OCI-LY7 (cell line): Measurements from ENCODE around the gene SIN3B. TPM values are rescaled to one million over a fixed set of nuclear protein-coding genes. Genes with fewer than 3 reads are reported as not detected.
A peak's percentile ranks its signal among the peaks of the same experiment; 100 is the strongest.

ENCODE experiments used
- BruUV-seq: library from RNA; stranded (reverse); fragments of 400-500 nt; replicated peaks from 2 replicates; lab custom pipeline; 2021; lab: Mats Ljungman, UMichigan
- CTCF ChIA-PET: fragments of 300-600 bp; sonication (Branson Sonifier 250); formaldehyde crosslinking; loops from one replicate; lab custom pipeline; 2022; ENCODE audit warnings: antibody characterized with exemption; ENCODE audit not compliant: unreplicated experiment; lab: Charles Lee
- POLR2A ChIA-PET: fragments of 300-600 bp; sonication (Branson Sonifier 250); formaldehyde crosslinking; loops from one replicate; lab custom pipeline; 2022; ENCODE audit warnings: antibody characterized with exemption; lab: Charles Lee
- DNase-seq: peaks from one replicate; pipeline ENCODE4 v3.0.0-alpha.2; 2015; ENCODE audit warnings: low spot score
- H2AFZ ChIP-seq: fragments of 200-600 bp; sonication (generic), shearing (Covaris generic); 2 replicates; pipeline ENCODE4 v1.6.1; 2014; ENCODE audit warnings: mild to moderate bottlenecking, antibody characterized with exemption, low read length, moderate library complexity
- H3K27ac ChIP-seq: fragments of 200-600 bp; sonication (generic); 2 replicates; pipeline ENCODE4 v1.5.1; 2014; ENCODE audit warnings: mixed run types, low read depth, mild to moderate bottlenecking, moderate library complexity, low read length, inconsistent platforms; ENCODE audit not compliant: poor library complexity, severe bottlenecking
- H3K36me3 ChIP-seq: fragments of 200-600 bp; sonication (generic); 2 replicates; pipeline ENCODE4 v1.6.1; 2014; ENCODE audit warnings: mild to moderate bottlenecking, antibody characterized with exemption, low read length, moderate library complexity, mixed read lengths; ENCODE audit not compliant: insufficient read depth
- H3K4me1 ChIP-seq: fragments of 200-600 bp; sonication (generic); 2 replicates; pipeline ENCODE4 v1.5.1; 2014; ENCODE audit warnings: mild to moderate bottlenecking, low read length; ENCODE audit not compliant: insufficient read depth, poor library complexity, severe bottlenecking
- H3K4me2 ChIP-seq: fragments of 200-600 bp; sonication (generic); 2 replicates; pipeline ENCODE4 v1.6.1; 2014; ENCODE audit warnings: mild to moderate bottlenecking, low read length
- H3K4me3 ChIP-seq: fragments of 200-600 bp; sonication (generic); 2 replicates; pipeline ENCODE4 v1.5.1; 2014; ENCODE audit warnings: mild to moderate bottlenecking, low read depth, low read length; ENCODE audit not compliant: poor library complexity, severe bottlenecking
- H3K79me2 ChIP-seq: fragments of 200-600 bp; sonication (generic); 2 replicates; pipeline ENCODE4 v1.6.1; 2016; ENCODE audit warnings: low read depth, mild to moderate bottlenecking, low read length, moderate library complexity, mixed read lengths; ENCODE audit not compliant: insufficient read depth
- H3K9me2 ChIP-seq: fragments of 200-600 bp; sonication (generic); 2 replicates; pipeline ENCODE4 v1.6.1; 2016; ENCODE audit warnings: mild to moderate bottlenecking, low read length, mixed read lengths; ENCODE audit not compliant: insufficient read depth
- H3K9me3 ChIP-seq: fragments of 200-600 bp; sonication (generic); 2 replicates; pipeline ENCODE4 v1.6.1; 2014; ENCODE audit warnings: mild to moderate bottlenecking, mixed run types, low read length, mixed read lengths
- H4K20me1 ChIP-seq: fragments of 200-600 bp; sonication (generic); 2 replicates; pipeline ENCODE4 v1.6.1; 2014; ENCODE audit warnings: mild to moderate bottlenecking, antibody characterized with exemption, low read length, moderate library complexity, mixed read lengths; ENCODE audit not compliant: insufficient read depth
- EZH2phosphoT487 ChIP-seq: fragments of 200-600 bp; sonication (generic); IDR thresholded peaks from 2 replicates; pipeline ENCODE4 v1.6.1; 2018; ENCODE audit warnings: low read depth, borderline replicate concordance, mild to moderate bottlenecking, mixed run types, antibody characterized with exemption, low read length, moderate library complexity, mixed read lengths
- intact Hi-C: fragments of 100-400 bp; cut with micrococcal nuclease; formaldehyde crosslinking; loops from one replicate; pipeline ENCODE4 v1.10.0; 2022; ENCODE audit not compliant: unreplicated experiment
- total RNA-seq, 2 experiments: library from RNA; depleted of rRNA in 1 of 2; stranded (reverse); fragments of >200 nt in 1 of 2; shearing (Covaris generic) in 1 of 2; gene quantifications; 2 replicates each; pipeline ENCODE4 v1.2.3, GENCODE V29; 2014 to 2022
- TF ChIP-seq, protein P1 (sequence below): fragments of 200-600 bp; sonication (generic); conservative IDR thresholded peaks from 2 replicates; pipeline ENCODE4 v1.5.1; 2014; ENCODE audit warnings: mild to moderate bottlenecking, antibody characterized with exemption, low read length, moderate library complexity, mixed read lengths

The SIN3B gene
- total RNA-seq, 2 experiments from 2014 or later: 19.4 to 45.4 TPM

DNA sequence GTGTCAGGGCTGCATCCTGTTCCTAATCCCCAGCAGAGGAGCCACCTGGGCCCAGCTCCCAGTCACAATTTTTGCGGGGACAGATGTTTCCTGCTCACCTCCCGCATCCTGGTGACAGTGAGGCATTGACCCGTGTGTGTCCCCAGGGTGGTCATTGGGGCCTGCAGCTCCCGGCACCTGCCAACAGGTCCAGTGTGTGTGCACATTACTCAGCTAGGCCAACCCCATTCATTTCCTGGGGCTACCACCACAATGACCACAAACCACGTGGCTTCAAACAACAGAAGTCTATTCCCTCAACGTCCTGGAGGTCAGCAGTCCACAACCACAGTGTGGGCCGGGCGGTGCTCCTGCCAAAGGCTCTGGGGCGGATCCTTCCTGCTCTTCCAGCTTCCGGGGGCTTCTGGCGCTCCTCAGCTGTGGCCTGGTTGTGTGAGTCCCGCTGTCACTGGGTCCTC lies 47.7 kb downstream of the SIN3B start:
- intact Hi-C loops: no loop called here
- Histone ChIP-seq H3K4me3 (no peak overlapping the region), H3K4me2 (no peak overlapping the region), H3K4me1 (peaks cover 4% of the 10 kb centered on the region), H3K9me3 (peaks cover 4% of the 10 kb centered on the region; the same call in 1 of the 2 replicates), H3K27ac (no peak overlapping the region), H3K36me3 (peaks cover 60% of the 10 kb centered on the region), H2AFZ (no peak overlapping the region), H4K20me1 (no peaks in the 10 kb centered on the region), H3K9me2 (no peaks in the 10 kb centered on the region), H3K79me2 (no peaks in the 10 kb centered on the region)
- DNase-seq: peak; percentile 12
- ChIA-PET CTCF (no interaction called here), POLR2A (no interaction called here)
- no peak for TF ChIP-seq EZH2phosphoT487
- TF ChIP-seq, protein P1, sequence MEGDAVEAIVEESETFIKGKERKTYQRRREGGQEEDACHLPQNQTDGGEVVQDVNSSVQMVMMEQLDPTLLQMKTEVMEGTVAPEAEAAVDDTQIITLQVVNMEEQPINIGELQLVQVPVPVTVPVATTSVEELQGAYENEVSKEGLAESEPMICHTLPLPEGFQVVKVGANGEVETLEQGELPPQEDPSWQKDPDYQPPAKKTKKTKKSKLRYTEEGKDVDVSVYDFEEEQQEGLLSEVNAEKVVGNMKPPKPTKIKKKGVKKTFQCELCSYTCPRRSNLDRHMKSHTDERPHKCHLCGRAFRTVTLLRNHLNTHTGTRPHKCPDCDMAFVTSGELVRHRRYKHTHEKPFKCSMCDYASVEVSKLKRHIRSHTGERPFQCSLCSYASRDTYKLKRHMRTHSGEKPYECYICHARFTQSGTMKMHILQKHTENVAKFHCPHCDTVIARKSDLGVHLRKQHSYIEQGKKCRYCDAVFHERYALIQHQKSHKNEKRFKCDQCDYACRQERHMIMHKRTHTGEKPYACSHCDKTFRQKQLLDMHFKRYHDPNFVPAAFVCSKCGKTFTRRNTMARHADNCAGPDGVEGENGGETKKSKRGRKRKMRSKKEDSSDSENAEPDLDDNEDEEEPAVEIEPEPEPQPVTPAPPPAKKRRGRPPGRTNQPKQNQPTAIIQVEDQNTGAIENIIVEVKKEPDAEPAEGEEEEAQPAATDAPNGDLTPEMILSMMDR: no peak
- no TSS peak for BruUV-seq

DNA sequence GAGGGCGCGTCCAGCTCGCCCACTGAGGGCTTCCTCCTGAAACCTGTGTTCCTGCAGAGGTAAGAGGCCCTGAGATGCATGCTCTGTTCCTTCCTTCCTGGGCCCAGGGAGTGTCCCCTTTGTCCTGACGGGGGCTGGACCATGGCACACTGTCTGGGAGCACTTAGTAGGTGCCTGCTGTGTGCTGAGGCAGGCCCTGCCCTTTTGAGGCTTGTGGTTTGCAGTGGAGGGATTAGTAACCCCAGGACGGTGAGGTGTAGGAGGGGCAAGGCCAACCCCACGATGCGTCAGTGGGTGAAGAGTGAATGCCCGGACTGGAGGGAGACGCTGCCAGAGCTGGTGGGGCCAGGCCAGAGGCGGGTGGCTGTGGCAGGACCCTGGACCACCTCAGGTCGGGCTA lies 48.4 kb downstream of the SIN3B start:
- Histone ChIP-seq H3K4me3 (no peak overlapping the region), H3K9me3 (peaks cover 10% of the 10 kb centered on the region; the same call in 1 of the 2 replicates), H3K4me2 (no peak overlapping the region), H4K20me1 (no peaks in the 10 kb centered on the region), H3K27ac (no peak overlapping the region), H3K79me2 (no peaks in the 10 kb centered on the region), H3K36me3 (peaks cover 56% of the 10 kb centered on the region), H3K9me2 (no peaks in the 10 kb centered on the region), H3K4me1 (peaks cover 4% of the 10 kb centered on the region), H2AFZ (no peak overlapping the region)
- POLR2A ChIA-PET: no interaction called here
- TF ChIP-seq, protein P1: no peak
- no TSS peak for BruUV-seq
- intact Hi-C loops: no loop called here
- CTCF ChIA-PET: no interaction called here
- no peak for DNase-seq

DNA sequence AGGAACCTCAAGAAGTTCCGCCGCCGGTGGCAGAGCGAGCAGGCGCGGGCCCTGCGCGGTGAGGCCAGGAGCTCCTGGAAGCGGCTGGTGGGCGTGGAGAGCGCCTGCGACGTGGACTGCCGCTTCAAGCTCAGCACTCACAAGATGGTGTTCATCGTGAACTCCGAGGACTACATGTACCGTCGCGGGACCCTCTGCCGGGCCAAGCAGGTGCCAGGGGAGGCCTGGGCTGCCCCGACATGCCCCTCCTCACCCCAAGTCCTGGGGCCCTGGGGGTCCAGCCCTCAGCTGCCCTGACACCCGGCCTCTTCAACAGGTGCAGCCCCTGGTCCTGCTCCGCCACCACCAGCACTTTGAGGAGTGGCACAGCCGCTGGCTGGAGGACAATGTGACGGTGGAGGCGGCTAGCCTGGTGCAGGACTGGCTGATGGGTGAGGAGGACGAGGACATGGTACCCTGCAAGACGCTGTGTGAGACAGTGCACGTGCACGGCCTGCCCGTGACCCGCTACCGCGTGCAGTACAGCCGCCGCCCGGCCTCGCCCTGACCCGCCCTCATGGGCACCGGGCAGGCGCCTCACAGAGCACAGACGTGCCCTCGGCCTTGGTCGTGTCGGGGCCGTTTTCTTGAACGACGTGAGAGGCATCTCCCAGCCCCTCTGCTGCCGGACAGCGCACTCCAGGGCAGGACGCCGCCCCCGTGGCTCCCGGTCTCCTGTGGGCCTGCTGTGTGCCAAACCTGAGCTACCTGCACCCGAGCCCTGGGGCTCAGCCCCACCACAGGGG lies 49.2 kb downstream of the SIN3B start:
- ChIA-PET POLR2A (no interaction called here), CTCF (no interaction called here)
- Histone ChIP-seq H3K4me3 (no peak overlapping the region), H3K9me3 (peaks cover 11% of the 10 kb centered on the region; the same call in 1 of the 2 replicates), H3K4me1 (peaks cover 4% of the 10 kb centered on the region), H3K4me2 (no peak overlapping the region), H3K79me2 (no peaks in the 10 kb centered on the region), H4K20me1 (no peaks in the 10 kb centered on the region), H3K36me3 (peaks cover 48% of the 10 kb centered on the region), H2AFZ (no peak overlapping the region), H3K27ac (no peak overlapping the region), H3K9me2 (no peaks in the 10 kb centered on the region)
- DNase-seq: no peak
- BruUV-seq: no TSS peak
- TF ChIP-seq, protein P1: no peak
- TF ChIP-seq EZH2phosphoT487: no peak
- intact Hi-C loops: no loop called here
